HepG2 (cell line): ENCODE measurements around the gene SLC5A6. TPM values are rescaled to one million over a fixed set of nuclear protein-coding genes. Genes with fewer than 3 reads are reported as not detected.

Source experiments
- CEBPG ChIP-seq: IDR thresholded peaks from 2 replicates; pipeline ENCODE4 v1.6.1; 2016
- CHD4 ChIP-seq: fragments of 200-600 bp; sonication (generic); IDR thresholded peaks from 2 replicates; pipeline ENCODE4 v1.7.0; 2017; ENCODE audit warnings: mild to moderate bottlenecking, low read length, borderline replicate concordance
- EEA1 ChIP-seq: sonication (generic); formaldehyde crosslinking; IDR thresholded peaks from 2 replicates; pipeline ENCODE4 v1.5.1; 2020; ENCODE audit warnings: mild to moderate bottlenecking, missing genetic modification reagents, borderline replicate concordance
- ESRRA ChIP-seq: sonication (generic); formaldehyde crosslinking; IDR thresholded peaks from 2 replicates; pipeline ENCODE4 v1.5.1; 2020; ENCODE audit warnings: mild to moderate bottlenecking, low read depth, missing genetic modification reagents
- ETV5 ChIP-seq: IDR thresholded peaks from 2 replicates; pipeline ENCODE4 v1.6.1; 2018; ENCODE audit warnings: missing biosample characterization, missing genetic modification reagents, inconsistent platforms, borderline replicate concordance
- HNF4A ChIP-seq: sonication (generic); formaldehyde crosslinking; IDR thresholded peaks from 2 replicates; pipeline ENCODE4 v1.4.0; 2020; ENCODE audit warnings: missing genetic modification reagents
- MAFG ChIP-seq: sonication (generic); formaldehyde crosslinking; IDR thresholded peaks from 2 replicates; pipeline ENCODE4 v1.5.1; 2020; ENCODE audit warnings: mild to moderate bottlenecking, missing genetic modification reagents
- MTF2 ChIP-seq: sonication (generic); formaldehyde crosslinking; IDR thresholded peaks from 2 replicates; pipeline ENCODE4 v1.5.0; 2020; ENCODE audit warnings: missing genetic modification reagents, borderline replicate concordance
- NCOA2 ChIP-seq: sonication (generic); formaldehyde crosslinking; IDR thresholded peaks from 2 replicates; pipeline ENCODE4 v1.8.0; 2022; ENCODE audit warnings: inconsistent platforms
- NR2F6 ChIP-seq, 2 experiments: IDR thresholded peaks; 2 replicates each; pipeline ENCODE4 v1.6.1; 2016; ENCODE audit warnings: antibody characterized with exemption in 1 of 2, mild to moderate bottlenecking in 1 of 2
- RARA ChIP-seq: IDR thresholded peaks from 2 replicates; pipeline ENCODE4 v1.6.1; 2016; ENCODE audit warnings: missing genetic modification reagents, missing compliant biosample characterization
- TARDBP ChIP-seq: sonication (generic); formaldehyde crosslinking; IDR thresholded peaks from 2 replicates; pipeline ENCODE4 v1.8.0; 2022; ENCODE audit warnings: mild to moderate bottlenecking, missing genetic modification reagents
- TBX3 ChIP-seq: fragments of 450-650 bp; IDR thresholded peaks from 2 replicates; pipeline ENCODE4 v1.6.1; 2017; ENCODE audit warnings: antibody characterized with exemption, mild to moderate bottlenecking, inconsistent platforms, borderline replicate concordance
- ZMYM3 ChIP-seq: sonication (generic); formaldehyde crosslinking; IDR thresholded peaks from 2 replicates; pipeline ENCODE4 v1.5.1; 2020; ENCODE audit warnings: mild to moderate bottlenecking, missing genetic modification reagents
- polyA plus RNA-seq, 8 experiments: library from polyadenylated mRNA; depleted of rRNA in 3 of 8; stranded (reverse) in 7 of 8; unstranded in 1 of 8; fragments of >200 nt; fragmentation: Illumina TruSeq in 4 of 8; extraction: Trizol in 4 of 8; gene quantifications; 2 replicates each; pipeline versions ENCODE4 v1.2.1 to v1.2.3, GENCODE V29; 2011 to 2016; ENCODE audit warnings: low read depth in 4 of 8, missing spikeins in 1 of 8, mixed read lengths in 1 of 8; ENCODE audit not compliant: insufficient read depth in 1 of 8
- total RNA-seq, 5 experiments: library from RNA; depleted of rRNA; stranded (reverse); fragments of >200 nt; fragmentation: Illumina TruSeq; extraction: Trizol; gene quantifications; 2 replicates each; pipeline ENCODE4 v1.2.3, GENCODE V29; 2016; ENCODE audit warnings: low read depth in 1 of 5
- TF ChIP-seq, protein P1 (sequence below): IDR thresholded peaks from 2 replicates; pipeline ENCODE4 v1.6.1; 2016; ENCODE audit warnings: low read depth
- TF ChIP-seq, protein P2 (sequence below): sonication (generic); formaldehyde crosslinking; IDR thresholded peaks from 2 replicates; pipeline ENCODE4 v1.4.0; 2020; ENCODE audit warnings: missing genetic modification reagents
- TF ChIP-seq, protein P3 (sequence below): fragments of 450-650 bp; IDR thresholded peaks from 2 replicates; pipeline ENCODE4 v1.6.1; 2016
- TF ChIP-seq, protein P4 (sequence below): sonication (generic); IDR thresholded peaks from 2 replicates; pipeline ENCODE4 v1.6.1; 2016; ENCODE audit warnings: low read depth, borderline replicate concordance
- TF ChIP-seq, protein P5 (sequence below): IDR thresholded peaks from 2 replicates; pipeline ENCODE4 v1.6.1; 2016; ENCODE audit warnings: low read depth, borderline replicate concordance
- TF ChIP-seq, protein P6 (sequence below): sonication (generic); formaldehyde crosslinking; IDR thresholded peaks from 2 replicates; pipeline ENCODE4 v1.4.0; 2020; ENCODE audit warnings: missing genetic modification reagents

The SLC5A6 gene
- total and polyA plus RNA-seq, 2 of the 13 experiments (the other 11 are each of a cell fraction or from before 2014, with no cell fraction given): 135 to 417 TPM

DNA sequence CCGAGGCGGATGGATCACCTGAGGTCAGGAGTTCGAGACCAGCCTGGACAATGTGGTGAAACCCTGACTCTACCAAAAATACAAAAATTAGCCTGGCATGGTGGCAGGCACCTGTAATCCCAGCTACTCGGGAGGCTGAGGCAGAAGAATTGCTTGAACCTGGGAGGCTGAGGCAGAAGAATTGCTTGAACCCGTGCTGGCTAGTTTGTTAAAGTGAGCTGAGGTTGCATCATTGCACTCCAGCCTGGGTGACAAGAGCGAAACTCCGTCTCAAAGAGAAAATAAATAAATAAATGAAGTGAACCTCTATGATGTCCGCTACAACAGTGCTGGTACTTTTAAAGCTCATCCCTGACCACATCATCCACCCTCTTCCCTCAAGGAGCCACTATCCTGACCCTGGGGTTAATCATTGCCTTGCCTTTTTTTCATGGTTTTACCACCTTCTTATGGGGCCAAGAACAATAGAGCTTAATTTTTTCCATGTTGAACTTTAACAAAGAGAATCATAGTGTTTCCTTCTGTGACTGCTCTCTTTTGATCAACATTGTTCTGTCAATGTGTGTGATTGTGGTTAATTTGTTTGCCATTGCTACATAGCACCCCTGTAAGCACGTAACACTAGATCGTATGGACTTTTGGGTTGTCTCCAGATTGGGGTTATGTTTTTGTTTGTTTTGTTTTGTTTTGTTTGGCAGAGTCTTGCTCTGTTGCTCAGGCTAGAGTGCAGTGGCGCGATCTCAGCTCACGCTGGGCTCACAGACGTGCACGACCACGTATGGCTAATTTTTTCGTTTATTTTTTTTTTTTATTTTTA, 17.3 kb downstream of the SLC5A6 start (continued):
- TF ChIP-seq, protein P1, sequence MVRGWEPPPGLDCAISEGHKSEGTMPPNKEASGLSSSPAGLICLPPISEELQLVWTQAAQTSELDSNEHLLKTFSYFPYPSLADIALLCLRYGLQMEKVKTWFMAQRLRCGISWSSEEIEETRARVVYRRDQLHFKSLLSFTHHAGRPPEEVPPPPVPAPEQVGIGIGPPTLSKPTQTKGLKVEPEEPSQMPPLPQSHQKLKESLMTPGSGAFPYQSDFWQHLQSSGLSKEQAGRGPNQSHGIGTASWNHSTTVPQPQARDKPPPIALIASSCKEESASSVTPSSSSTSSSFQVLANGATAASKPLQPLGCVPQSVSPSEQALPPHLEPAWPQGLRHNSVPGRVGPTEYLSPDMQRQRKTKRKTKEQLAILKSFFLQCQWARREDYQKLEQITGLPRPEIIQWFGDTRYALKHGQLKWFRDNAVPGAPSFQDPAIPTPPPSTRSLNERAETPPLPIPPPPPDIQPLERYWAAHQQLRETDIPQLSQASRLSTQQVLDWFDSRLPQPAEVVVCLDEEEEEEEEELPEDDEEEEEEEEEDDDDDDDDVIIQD (CRISPR knock-in tag): 0 out of 2 replicates have a peak, but pooled peaks have one; percentile 30
- TF ChIP-seq MTF2 (CRISPR knock-in tag): no peak
- TF ChIP-seq TARDBP (CRISPR knock-in tag): 0 out of 2 replicates have a peak, but pooled peaks have one; percentile 35
- TF ChIP-seq MAFG (CRISPR knock-in tag): no peak
- no peak for TF ChIP-seq ETV5 (CRISPR knock-in tag)
- TF ChIP-seq RARA (CRISPR knock-in tag): peak; percentile 63
- peak; percentile 68 for TF ChIP-seq NR2F6 (IDR thresholded peaks at IDR 0.05)
- peak; percentile 60 for TF ChIP-seq NR2F6 (CRISPR knock-in tag; IDR thresholded peaks at IDR 0.05)
- TF ChIP-seq, protein P2, sequence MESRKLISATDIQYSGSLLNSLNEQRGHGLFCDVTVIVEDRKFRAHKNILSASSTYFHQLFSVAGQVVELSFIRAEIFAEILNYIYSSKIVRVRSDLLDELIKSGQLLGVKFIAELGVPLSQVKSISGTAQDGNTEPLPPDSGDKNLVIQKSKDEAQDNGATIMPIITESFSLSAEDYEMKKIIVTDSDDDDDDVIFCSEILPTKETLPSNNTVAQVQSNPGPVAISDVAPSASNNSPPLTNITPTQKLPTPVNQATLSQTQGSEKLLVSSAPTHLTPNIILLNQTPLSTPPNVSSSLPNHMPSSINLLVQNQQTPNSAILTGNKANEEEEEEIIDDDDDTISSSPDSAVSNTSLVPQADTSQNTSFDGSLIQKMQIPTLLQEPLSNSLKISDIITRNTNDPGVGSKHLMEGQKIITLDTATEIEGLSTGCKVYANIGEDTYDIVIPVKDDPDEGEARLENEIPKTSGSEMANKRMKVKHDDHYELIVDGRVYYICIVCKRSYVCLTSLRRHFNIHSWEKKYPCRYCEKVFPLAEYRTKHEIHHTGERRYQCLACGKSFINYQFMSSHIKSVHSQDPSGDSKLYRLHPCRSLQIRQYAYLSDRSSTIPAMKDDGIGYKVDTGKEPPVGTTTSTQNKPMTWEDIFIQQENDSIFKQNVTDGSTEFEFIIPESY: peak; percentile 85
- peak; percentile 70 for TF ChIP-seq CEBPG (CRISPR knock-in tag)
- peak; percentile 35; the same call in 1 of the 2 replicates for TF ChIP-seq NCOA2 (CRISPR knock-in tag)
- peak; percentile 22; the same call in 1 of the 2 replicates for TF ChIP-seq CHD4
- TF ChIP-seq, protein P3, sequence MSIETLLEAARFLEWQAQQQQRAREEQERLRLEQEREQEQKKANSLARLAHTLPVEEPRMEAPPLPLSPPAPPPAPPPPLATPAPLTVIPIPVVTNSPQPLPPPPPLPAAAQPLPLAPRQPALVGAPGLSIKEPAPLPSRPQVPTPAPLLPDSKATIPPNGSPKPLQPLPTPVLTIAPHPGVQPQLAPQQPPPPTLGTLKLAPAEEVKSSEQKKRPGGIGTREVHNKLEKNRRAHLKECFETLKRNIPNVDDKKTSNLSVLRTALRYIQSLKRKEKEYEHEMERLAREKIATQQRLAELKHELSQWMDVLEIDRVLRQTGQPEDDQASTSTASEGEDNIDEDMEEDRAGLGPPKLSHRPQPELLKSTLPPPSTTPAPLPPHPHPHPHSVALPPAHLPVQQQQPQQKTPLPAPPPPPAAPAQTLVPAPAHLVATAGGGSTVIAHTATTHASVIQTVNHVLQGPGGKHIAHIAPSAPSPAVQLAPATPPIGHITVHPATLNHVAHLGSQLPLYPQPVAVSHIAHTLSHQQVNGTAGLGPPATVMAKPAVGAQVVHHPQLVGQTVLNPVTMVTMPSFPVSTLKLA: no peak
- TF ChIP-seq EEA1 (CRISPR knock-in tag): no peak
- TF ChIP-seq, protein P4, sequence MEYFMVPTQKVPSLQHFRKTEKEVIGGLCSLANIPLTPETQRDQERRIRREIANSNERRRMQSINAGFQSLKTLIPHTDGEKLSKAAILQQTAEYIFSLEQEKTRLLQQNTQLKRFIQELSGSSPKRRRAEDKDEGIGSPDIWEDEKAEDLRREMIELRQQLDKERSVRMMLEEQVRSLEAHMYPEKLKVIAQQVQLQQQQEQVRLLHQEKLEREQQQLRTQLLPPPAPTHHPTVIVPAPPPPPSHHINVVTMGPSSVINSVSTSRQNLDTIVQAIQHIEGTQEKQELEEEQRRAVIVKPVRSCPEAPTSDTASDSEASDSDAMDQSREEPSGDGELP: no peak
- TF ChIP-seq, protein P5, sequence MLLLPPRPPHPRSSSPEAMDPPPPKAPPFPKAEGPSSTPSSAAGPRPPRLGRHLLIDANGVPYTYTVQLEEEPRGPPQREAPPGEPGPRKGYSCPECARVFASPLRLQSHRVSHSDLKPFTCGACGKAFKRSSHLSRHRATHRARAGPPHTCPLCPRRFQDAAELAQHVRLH: peak; percentile 13; the same call in 1 of the 2 replicates
- peak; percentile 95 for TF ChIP-seq TBX3
- TF ChIP-seq ESRRA (CRISPR knock-in tag): peak; percentile 34; the same call in 1 of the 2 replicates
- TF ChIP-seq, protein P6, sequence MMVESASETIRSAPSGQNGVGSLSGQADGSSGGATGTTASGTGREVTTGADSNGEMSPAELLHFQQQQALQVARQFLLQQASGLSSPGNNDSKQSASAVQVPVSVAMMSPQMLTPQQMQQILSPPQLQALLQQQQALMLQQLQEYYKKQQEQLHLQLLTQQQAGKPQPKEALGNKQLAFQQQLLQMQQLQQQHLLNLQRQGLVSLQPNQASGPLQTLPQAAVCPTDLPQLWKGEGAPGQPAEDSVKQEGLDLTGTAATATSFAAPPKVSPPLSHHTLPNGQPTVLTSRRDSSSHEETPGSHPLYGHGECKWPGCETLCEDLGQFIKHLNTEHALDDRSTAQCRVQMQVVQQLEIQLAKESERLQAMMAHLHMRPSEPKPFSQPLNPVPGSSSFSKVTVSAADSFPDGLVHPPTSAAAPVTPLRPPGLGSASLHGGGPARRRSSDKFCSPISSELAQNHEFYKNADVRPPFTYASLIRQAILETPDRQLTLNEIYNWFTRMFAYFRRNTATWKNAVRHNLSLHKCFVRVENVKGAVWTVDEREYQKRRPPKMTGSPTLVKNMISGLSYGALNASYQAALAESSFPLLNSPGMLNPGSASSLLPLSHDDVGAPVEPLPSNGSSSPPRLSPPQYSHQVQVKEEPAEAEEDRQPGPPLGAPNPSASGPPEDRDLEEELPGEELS: peak; percentile 64; the same call in 1 of the 2 replicates
- 0 out of 2 replicates have a peak, but pooled peaks have one; percentile 23 for TF ChIP-seq HNF4A (CRISPR knock-in tag)
- TF ChIP-seq ZMYM3 (CRISPR knock-in tag): 0 out of 2 replicates have a peak, but pooled peaks have one; percentile 44
